HG02943 (cell line): ENCODE measurements around the gene CA9.

Source experiments
- ATAC-seq: cut with Tn5 transposase; IDR thresholded peaks from one replicate; pipeline ENCODE4 v1.9.1; 2021; ENCODE audit warnings: mild to moderate bottlenecking, low read depth, moderate library complexity; ENCODE audit not compliant: unreplicated experiment

Gene CA9

DNA sequence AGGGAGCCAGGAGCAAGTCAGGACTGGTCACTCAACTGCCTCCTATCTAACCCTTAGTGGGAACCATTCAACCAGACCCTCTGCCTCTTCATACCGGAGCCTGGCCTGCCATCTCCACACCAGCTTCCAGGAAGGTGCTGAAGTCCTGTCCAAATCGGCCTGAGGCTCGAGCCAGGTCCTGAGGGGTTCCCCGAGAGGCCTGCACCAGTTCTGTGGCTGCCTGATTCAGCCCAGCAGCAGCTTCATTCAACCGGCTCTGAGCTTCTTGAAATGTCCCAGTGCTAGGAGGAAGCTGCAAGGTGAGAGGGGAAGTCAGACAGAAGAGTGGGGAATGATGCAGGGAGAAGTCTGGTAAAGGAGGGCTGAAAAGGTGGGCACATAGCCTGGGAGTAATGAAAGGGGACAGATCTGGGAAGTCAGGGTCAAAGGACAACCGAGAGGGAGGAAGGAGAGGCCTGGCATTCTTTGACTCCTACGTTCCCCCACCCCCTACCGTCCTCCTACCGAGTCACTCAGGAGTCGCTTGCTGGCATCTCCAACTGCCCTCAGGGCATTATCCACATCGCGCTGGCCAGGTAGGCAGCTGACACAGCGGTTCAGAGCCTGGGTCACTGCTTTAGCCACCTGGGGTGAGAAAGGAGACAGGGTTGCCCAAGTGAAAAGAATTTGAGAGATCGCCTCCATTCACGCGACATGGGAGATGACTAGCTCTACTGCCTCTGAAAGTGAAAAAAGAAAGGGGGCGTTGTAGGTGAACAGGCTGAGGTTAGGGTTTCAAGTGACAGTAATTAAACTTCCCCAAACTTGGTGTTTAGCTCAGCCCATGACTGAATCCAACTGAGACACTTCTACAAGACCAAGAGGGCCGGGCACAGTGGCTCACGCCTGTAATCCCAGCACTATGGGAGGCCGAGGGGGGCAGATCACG, 38.0 kb downstream of the CA9 start:
- no peak for ATAC-seq

DNA sequence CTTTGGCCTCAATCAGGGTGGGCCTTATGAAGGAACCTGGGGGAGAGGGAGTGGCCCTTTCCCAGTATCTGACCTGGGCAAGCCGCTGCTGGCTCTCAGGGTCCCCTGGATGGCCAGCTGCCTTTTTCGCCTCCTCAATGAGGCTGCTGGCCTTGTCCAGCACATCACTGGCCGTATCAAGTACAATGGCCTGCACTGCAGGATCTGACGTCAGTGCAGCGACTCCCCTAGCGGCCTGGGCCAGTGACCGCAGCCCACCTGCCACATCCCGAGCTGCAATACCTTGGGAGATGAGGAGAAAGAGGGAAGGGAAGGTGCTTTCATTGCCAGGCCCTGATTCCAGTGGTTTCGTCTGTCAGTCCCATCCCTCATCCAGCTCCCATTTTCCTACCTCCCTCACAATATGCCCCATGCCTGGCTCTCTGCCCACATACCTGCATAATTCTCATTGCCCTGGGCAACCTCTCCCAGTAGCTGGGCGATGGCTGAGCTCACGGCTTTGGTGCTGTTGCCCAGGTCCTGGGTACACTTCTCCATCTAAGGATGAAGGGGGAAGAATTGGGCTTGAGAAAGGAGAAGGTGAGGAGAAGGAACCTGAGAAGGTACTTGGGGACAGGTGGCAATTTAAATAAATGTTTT, 39.2 kb downstream of the CA9 start:
- ATAC-seq = no peak

DNA sequence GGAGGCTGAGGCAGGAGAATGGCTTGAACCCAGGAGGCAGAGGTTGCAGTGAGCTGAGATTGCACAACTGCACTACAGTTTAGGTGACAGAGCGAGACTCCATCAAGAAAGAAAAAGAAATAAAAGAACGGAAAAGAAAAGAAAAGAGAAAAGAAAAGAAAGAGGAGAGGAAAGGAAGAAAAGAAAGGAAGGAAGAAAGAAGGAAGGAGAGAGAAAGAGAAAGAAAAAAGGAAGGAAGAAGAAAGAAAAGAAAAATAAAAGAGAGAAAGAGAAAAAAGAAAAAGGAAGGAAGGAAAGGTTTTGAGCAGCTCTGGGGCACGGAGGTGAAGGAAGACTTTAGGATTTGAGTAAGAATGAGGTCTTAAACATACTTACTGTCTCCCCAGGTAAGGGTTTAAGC, 39.9 kb downstream of the CA9 start:
- ATAC-seq = no peak

DNA sequence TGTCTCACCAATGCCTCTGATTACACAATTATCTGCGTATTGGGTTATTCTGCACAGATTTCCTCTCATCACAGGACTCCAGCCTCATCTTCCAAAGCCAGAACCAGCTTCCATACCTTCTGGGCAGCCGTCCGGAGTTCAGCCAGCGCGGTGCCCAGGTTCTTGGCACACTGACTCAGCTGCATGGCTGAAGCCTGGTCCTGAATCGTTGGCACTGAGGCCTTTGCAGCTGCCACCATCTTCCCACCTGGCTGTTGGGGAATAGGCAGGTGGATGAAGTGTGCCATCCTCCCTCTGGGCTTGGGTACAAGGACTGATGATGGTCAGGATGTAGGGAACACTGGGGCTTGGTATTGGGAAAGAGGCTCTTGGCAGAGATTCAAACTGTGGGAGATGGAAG, 40.4 kb downstream of the CA9 start:
- ATAC-seq = no peak

DNA sequence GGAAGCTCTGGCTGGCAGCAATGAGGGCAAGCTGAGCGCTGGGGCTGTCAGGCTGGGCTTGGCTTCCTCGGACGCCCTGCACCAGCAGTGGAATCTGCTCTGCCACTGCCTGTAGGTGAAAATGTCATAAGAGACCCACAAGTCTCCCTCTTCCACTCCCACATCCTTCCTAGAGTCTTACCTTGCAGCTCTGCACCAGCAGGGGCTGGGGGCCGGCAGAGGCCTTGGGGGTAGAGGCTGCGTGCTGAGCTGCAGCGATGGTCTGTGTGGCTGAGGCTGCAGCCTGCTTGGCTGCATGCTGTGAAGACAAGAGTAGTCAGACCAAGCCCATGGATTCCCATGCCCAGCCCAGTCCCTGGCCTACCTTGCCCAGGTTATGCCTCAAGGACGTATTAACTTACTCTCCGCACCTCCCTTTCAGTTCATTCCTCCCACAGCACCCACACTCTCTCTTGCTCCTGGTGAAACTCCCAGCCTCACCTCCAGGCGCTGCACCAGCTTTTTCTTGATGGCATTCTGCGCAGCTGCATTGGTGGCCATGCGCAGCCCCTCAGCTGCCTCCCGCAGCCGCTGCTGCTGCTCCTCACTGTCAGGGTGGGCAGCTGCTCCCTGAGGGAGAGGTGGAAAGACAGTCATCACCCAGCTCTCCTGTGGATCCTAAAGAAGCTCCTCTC, 41.0 kb downstream of the CA9 start:
- no peak for ATAC-seq

DNA sequence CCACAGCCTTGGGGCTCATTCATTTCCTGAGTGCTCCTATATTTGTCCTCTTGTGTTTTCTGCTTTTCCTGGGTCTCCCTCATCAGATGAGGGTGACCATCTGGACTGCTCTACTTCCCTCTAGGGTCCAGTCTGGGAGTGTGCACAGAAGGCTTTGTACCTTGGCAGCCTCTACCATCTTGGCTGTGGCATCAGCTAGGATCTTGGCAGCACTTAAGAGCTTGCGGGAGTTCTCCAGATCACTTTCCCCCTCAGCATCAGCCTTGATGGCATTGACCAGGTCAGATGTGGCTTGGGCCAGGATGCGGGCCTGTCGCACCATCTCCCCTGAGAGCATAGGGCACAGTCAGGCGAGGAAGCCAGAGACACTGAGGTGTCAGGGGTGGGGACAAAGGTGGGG, 42.5 kb downstream of the CA9 start:
- no peak for ATAC-seq

DNA sequence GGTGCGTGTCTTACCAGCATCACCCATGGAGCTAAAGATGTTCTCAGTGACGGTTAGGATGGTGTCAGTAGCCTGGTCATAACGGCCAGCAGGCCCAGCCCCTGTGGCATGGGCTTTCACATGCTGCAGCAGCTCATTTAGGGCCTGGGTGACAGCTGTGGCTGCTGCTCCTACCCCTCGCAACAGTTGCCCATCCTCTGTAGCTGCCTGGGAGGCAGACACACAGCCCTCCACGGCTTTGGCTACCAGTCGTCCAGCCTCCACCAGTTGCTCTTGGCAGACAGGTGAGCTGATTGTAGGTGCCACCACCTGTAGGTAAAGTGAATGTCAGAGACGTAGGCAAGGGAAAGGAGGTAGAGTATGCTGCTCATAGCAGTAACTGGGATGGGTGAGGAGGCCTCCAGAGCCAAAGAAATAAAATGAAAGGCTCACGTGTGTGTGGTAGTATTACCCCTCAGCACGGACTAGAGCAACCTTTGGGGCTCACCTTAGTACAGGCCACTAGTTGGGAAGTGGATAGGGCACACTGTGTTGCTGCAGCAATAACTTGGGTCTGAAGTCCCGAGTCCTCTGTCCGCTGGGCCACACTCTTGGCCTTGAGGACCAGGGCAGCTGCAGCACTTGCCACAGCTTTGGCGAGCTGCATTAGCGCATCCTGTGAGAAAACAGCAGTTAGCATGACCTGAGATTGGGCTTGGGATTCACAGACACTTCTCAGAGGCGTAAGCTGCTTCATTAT, 43.6 kb downstream of the CA9 start:
- no peak for ATAC-seq

DNA sequence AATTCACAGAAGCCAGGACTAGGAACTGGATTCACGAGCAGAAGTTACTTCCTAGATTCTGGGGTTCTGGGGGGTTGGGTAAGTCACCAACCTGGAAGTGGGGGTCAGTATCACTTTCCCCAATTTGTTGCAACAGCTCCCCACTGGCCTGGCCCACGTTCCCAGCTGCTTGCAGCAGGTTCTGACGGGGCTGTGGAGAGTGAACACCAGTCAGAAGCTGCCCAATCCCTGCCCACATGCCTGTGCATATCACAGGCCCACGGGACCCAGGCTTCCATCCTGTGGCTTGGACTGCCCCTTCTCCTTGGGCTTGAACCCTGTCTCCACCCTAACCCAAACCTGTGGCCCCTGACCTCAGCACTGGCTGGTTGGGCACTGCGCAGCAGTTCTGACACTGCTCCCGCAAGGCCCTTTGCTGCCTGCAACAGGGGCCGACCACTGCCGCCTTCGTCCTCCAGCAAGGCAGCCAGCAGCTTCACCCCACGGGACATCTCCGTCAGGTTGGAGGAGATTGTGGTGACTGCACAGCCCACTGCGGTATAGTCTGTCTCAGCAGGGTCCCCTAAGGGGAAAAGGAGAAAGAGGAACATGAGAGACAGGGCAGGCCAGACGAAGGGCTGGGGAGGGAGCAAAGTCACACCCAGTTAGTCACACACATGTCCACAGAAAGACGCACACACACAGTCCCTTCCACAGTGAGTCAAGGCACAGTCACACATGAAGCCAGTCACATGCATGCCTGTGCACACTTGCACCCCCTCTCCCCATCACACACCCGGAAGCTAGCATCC, 45.2 kb downstream of the CA9 start:
- ATAC-seq = no peak

DNA sequence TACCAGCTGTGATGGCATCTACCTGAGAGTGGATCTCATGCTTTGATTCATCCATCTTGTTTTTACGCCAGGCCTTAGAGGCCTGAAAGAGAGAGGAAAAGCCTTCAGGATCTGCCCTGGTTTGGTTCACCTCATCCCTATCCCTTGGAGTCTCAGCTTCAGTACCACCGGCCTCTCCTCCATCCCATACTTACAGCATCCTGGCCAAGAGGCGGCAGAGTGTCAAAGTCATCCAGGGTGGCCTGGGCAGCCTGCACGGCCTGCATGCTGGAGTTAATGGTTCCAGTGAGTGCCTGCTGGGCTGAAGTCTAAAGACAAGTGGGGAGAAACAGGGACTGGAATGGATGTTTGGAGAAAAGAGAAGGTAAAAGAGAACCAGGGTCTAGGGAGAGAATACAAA, 45.8 kb downstream of the CA9 start:
- no peak for ATAC-seq

DNA sequence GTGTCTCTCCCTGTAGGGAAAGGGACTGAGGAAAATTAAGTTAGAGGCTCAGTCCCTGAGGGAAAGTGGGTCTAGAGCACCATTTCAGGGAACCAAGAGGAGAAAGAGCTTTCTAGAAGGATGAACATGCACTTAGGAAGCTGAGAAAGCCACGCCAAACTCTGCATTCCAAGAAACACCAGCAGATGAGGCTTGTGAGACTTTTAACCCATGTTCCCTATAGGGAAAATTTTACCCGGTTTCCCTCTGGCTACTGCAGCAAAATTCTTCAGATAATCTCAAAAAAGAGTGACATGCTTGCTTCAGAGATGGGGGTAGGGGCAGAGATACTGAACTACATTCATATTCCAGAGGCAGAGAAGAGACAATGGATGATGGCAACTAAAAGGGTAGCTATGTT, 49.7 kb downstream of the CA9 start:
- no peak for ATAC-seq

DNA sequence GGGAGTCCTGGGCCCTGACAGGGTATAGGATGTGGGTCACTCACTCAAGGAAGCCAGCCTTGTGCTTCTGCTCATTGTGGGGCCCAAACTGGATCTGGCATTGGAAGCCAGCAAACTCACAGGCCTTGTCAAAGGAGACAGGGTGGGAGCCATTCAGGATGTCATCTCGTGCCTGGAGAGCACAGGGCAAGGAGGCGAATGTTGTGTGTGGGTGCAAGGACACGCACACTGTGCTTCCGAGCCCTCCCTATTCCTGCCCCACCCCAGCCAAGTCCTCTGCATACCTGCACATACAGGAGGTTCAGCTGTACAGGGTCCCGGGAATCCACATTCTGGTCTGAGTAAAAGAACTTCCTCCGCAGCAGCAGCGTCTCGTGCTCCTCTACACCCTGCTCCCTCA, 50.2 kb downstream of the CA9 start:
- ATAC-seq = no peak

DNA sequence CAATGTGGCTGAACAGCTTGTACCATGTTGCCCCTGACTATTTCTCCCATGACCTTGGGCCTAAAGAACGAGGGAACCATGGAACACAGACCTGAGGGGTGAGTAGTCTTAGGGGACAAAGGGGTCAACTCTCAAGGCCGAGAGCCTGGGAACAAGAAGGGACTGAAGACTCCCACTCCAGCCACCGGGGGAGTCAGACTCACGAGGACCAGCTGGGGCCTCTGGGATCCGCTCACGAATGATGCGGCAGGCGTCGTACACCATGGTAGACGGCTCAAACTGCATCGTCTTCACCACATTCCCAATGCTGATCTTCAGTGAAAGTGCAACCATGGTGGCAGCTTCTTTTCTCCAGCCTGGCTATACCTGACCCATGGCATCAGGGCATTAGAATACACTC, 51.6 kb downstream of the CA9 start:
- no peak for ATAC-seq

DNA sequence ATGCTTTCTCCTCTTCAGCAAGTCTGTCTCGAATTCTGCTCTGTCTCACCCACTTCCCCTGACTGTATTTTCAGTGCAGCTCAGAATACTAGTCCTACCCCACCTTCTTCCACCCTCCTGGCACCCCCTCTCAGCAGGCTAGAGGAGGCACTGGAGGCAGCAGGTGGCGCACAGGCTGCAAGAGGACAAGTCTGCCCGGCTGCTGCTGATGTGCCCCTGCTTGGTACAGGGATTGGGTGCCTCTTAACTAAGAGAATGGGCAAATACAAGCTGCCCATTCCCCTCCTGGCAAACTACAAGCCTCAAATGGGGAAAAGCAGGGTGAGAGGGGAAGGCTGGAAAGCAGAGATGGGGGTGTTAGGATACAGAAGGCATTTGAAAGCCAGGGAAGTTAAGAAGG, 53.2 kb downstream of the CA9 start:
- no peak for ATAC-seq

DNA sequence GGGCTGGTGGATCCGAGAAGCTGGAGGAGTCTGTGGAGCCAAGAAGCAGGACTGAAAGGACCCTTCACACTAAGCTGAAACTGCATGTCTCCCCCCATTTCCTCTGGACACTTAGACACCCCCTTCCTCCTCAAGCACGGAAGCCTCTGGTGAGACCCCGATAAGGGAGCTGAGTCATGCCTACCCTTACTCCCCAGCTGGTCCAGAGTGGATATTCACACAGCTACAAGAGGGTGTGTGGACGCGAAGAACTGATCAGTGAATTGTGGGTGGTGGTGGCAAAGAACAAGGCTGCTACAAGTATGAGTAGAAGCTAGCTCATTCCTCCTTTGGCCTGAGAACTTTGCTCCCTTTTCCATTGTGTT, 53.9 kb downstream of the CA9 start:
- ATAC-seq = no peak

DNA sequence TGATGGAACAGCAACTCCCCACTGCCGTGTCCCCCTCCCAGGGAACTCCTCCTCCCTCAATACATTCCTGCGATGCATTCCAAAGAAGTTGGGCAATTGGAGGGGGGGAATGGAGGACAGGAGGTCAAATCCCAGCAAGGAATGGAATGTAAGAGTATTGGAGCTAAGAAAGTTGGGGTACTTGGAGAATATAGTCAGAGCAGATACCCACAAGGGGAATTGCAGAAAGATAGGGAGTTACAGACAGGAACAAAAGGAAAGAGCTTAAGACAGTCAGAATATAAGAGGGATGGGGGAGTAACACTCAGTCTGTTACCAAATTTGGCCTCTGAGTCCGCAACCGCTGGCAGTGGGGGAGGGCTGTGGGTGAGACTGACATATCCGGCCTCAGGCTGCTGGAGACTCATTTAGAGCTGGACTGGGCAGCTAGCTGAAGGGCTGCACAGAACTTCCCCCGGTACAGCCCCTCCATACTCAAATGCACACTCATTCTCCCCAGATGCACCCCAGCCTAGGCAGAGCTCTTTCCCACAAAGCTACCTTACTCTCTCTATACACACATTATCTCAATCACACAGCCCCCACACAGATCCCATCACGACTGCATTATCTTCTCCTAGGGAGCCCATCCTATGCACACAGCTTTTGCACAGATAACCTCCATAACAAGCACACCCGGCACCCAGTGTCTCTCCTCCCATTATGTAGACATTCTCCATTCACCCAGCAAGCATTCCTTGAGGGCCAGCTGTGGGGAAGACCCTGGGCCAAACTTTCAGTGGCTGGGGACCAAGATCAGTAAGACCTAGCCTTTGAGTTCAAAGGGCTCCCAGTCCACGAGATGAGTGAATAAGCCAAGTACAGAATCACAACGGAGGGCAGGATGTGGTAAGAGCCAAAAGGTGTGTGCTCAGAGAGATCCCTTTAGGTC, 54.6 kb downstream of the CA9 start:
- ATAC-seq = no peak

DNA sequence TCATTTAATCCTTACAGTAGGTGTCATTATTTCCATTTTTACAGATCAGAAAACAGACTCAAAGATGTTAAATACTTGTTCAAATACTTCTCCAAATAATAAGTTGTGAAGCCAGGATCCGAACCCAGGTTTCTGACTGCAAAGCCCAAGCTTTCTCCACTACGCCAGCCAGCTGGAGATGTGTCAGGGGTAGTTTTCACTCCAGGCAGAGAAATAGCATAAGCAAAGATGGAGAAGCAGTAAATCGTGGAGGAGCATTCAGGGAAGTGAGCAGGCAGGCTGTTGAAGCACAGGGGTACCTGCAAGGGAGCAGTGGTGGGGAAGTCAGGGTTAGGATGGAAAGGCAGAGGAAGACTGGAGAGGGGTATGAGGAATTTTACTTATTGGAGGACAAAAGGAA, 55.4 kb downstream of the CA9 start:
- no peak for ATAC-seq

DNA sequence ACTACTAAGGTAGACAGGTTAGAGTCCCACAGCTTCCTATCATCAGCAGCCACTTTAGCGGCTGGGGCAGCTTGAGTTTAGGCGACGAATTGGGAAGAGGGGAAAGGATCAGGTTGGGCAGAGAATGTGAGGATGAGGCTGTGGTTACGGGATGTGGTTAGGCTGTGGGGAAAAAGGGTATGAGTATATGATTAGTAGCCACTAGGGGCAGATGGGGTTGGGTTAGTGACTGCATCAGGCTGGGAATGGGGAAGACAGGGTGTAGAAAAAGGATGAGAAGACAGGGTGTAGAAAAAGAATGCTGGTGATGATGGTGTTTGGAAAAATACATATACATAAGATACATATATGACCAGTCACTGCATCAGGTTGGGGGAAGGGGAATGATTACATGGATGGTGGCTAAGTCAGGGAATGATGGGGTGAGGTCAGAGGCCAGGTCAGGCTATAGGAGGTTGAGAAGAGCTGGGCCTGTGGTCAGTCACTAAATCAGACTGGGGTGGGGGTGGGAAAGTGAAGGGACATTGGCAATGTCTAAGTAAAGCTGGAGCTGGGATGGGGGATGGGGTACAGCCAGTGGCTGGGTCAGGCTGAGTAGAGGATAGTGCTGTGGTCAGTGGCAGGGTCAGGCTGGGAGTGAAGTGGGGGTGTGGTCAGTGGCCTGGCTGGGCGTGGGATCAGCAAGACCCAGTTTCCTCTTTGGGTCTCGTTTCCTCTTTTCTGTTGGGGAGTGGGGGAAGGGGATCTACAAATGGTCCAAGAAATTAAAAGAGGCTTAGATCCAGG, 56.2 kb downstream of the CA9 start:
- ATAC-seq = no peak

DNA sequence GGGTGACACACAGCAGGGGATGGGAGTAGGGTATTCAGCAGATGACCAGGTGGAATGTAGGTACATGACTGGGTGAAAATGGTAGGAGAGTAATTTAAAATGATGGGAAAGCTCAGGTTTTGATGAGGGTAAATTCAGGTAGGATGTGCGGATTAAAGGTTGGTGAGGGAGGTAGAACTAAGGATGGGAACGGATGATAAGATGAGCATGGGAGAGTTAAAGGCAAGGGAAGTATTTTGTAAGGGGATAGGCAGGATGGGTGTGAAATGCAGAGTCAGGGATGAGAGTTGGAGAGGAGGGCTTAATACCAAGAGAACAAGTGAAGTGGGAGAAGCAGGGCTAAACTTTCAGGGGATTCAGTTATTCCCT, 56.7 kb downstream of the CA9 start:
- no peak for ATAC-seq
